Breast epithelium (tissue), 3 donors: ENCODE results near the gene FAM163A.

Source experiments
- POLR2A ChIP-seq: fragments of 450-650 bp; IDR thresholded peaks from one replicate; pipeline ENCODE4 v1.6.1; 2016; ENCODE audit warnings: antibody characterized with exemption, mild to moderate bottlenecking, moderate library complexity
- TF ChIP-seq, protein P1 (sequence below), 3 donors: fragments of 450-650 bp; IDR thresholded peaks; one replicate each; pipeline ENCODE4 v1.5.1; 2016 to 2017; ENCODE audit warnings: antibody characterized with exemption in 3 of 3, mild to moderate bottlenecking in 3 of 3, moderate library complexity in 3 of 3

- TF ChIP-seq POLR2A, result no peak
- TF ChIP-seq, protein P1, sequence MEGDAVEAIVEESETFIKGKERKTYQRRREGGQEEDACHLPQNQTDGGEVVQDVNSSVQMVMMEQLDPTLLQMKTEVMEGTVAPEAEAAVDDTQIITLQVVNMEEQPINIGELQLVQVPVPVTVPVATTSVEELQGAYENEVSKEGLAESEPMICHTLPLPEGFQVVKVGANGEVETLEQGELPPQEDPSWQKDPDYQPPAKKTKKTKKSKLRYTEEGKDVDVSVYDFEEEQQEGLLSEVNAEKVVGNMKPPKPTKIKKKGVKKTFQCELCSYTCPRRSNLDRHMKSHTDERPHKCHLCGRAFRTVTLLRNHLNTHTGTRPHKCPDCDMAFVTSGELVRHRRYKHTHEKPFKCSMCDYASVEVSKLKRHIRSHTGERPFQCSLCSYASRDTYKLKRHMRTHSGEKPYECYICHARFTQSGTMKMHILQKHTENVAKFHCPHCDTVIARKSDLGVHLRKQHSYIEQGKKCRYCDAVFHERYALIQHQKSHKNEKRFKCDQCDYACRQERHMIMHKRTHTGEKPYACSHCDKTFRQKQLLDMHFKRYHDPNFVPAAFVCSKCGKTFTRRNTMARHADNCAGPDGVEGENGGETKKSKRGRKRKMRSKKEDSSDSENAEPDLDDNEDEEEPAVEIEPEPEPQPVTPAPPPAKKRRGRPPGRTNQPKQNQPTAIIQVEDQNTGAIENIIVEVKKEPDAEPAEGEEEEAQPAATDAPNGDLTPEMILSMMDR (IDR thresholded peaks at IDR 0.05), result no peak
Measured at GRCh38 chr1:179776831-179777230, 33.7 kb downstream of the FAM163A start.
